Esophagus squamous epithelium (tissue), 4 donors: Measurements from ENCODE around the gene LYRM7.

ENCODE experiments used
- POLR2A ChIP-seq, 4 donors: fragments of 450-650 bp; IDR thresholded peaks; one replicate each; pipeline ENCODE4 v1.6.1; 2017; ENCODE audit warnings: antibody characterized with exemption in 4 of 4, mild to moderate bottlenecking in 4 of 4, moderate library complexity in 3 of 4
- TF ChIP-seq, protein P1 (sequence below), 6 experiments: fragments of 450-650 bp in 4 of 6; fragments of 200-600 bp in 2 of 6; sonication (generic) in 2 of 6; IDR thresholded peaks; one replicate each; pipeline ENCODE4 v1.5.1; 2016 to 2019; ENCODE audit warnings: antibody characterized with exemption in 6 of 6, mild to moderate bottlenecking in 4 of 6, moderate library complexity in 4 of 6

DNA sequence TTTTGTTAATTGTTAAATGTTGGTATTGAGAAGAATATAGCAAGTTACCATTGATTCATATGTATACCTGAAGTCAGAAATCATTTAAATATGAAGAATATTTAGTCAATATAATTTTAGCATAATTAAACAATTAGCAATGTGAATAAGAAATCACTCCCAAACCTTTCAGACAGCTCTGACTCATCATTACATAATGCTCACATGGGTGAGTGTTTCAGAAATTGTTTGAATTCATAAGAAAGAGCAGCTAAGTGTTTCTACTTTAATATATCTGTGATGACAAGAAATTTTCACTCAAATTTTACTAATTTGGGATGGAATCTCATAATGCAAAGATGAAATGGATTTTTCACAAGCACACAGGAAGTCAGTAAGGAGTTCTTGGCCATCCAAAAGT is 51.1 kb downstream of the LYRM7 start:
- TF ChIP-seq, protein P1, sequence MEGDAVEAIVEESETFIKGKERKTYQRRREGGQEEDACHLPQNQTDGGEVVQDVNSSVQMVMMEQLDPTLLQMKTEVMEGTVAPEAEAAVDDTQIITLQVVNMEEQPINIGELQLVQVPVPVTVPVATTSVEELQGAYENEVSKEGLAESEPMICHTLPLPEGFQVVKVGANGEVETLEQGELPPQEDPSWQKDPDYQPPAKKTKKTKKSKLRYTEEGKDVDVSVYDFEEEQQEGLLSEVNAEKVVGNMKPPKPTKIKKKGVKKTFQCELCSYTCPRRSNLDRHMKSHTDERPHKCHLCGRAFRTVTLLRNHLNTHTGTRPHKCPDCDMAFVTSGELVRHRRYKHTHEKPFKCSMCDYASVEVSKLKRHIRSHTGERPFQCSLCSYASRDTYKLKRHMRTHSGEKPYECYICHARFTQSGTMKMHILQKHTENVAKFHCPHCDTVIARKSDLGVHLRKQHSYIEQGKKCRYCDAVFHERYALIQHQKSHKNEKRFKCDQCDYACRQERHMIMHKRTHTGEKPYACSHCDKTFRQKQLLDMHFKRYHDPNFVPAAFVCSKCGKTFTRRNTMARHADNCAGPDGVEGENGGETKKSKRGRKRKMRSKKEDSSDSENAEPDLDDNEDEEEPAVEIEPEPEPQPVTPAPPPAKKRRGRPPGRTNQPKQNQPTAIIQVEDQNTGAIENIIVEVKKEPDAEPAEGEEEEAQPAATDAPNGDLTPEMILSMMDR (IDR thresholded peaks at IDR 0.05): no peak
- TF ChIP-seq POLR2A (IDR thresholded peaks at IDR 0.05): no peak
